Fibroblast of skin of right biceps (primary cell): Measurements from ENCODE around the gene HSD3B7.
"Not testable (repeated sequence)": the region's sequence is repeated elsewhere in the genome, so short reads cannot be mapped to it uniquely, and the experiment has no call there.

Experiments
- DNase-seq: peaks from one replicate; pipeline ENCODE4 v3.0.0-alpha.2; 2013

The HSD3B7 gene

GRCh38 chr16:30984669-30985400, at the start of gene HSD3B7:
Gene HSD3B7, plus strand, starts transcription at chr16:30985207. Its CDS starts 452 bp downstream, at chr16:30985659.
- DNase-seq: peak; percentile 73

- DNase-seq: no peak
These were observed 47.3 kb upstream of the HSD3B7 start for GRCh38 chr16:30937692-30938091.

- DNase-seq: not testable (repeated sequence)
These were observed 45.4 kb upstream of the HSD3B7 start for GRCh38 chr16:30939571-30939970.

- DNase-seq: peak; percentile 59
These were observed 43.2 kb upstream of the HSD3B7 start for GRCh38 chr16:30941600-30942425.

GRCh38 chr16:30942426-30942806, 42.6 kb upstream of the HSD3B7 start:
- no peak for DNase-seq

- no peak for DNase-seq
These were observed 40.7 kb upstream of the HSD3B7 start for GRCh38 chr16:30944352-30944751.

- DNase-seq: no peak
These were observed 38.1 kb upstream of the HSD3B7 start for GRCh38 chr16:30946671-30947540.

- no peak for DNase-seq
These were observed 37.5 kb upstream of the HSD3B7 start for GRCh38 chr16:30947541-30947858.

GRCh38 chr16:30947859-30948666, 36.9 kb upstream of the HSD3B7 start:
- peak; percentile 97 for DNase-seq

- DNase-seq: peak; percentile 53
These were observed 36.0 kb upstream of the HSD3B7 start, which contains the start of gene ORAI3 for GRCh38 chr16:30948667-30949649. Gene ORAI3, plus strand, starts transcription at chr16:30949068. Its CDS starts 222 bp downstream, at chr16:30949290.

GRCh38 chr16:30949650-30950515, 35.1 kb upstream of the HSD3B7 start:
- DNase-seq: peak; percentile 32

GRCh38 chr16:30950516-30951065, 34.4 kb upstream of the HSD3B7 start:
- DNase-seq: no peak

GRCh38 chr16:30951193-30951592, 33.8 kb upstream of the HSD3B7 start:
- no peak for DNase-seq

- no peak for DNase-seq
These were observed 33.3 kb upstream of the HSD3B7 start for GRCh38 chr16:30951750-30952149.

- no peak for DNase-seq
These were observed 31.9 kb upstream of the HSD3B7 start for GRCh38 chr16:30953111-30953510.

GRCh38 chr16:30953511-30954124, 31.4 kb upstream of the HSD3B7 start:
- DNase-seq: peak; percentile 73

- no peak for DNase-seq
These were observed 30.0 kb upstream of the HSD3B7 start for GRCh38 chr16:30954993-30955392.

GRCh38 chr16:30956601-30957455, 28.2 kb upstream of the HSD3B7 start:
- peak; percentile 91 for DNase-seq
